Dermis blood vessel endothelial cell (primary cell): ENCODE results near the gene CASKIN1. TPM values are rescaled to one million over a fixed set of nuclear protein-coding genes. Genes with fewer than 3 reads are reported as not detected.
"Not testable (repeated sequence)": the region's sequence is repeated elsewhere in the genome, so short reads cannot be mapped to it uniquely, and the experiment has no call there.

Experiments
- DNase-seq: peaks from one replicate; pipeline ENCODE4 v3.0.0; 2010
- total RNA-seq: library from RNA; depleted of rRNA; stranded (reverse); fragments of >200 nt; gene quantifications from 2 replicates; pipeline ENCODE4 v1.2.3, GENCODE V29; 2014

CASKIN1 gene
- total RNA-seq, 1 donor from 2014 or later = 0.17 TPM

DNA sequence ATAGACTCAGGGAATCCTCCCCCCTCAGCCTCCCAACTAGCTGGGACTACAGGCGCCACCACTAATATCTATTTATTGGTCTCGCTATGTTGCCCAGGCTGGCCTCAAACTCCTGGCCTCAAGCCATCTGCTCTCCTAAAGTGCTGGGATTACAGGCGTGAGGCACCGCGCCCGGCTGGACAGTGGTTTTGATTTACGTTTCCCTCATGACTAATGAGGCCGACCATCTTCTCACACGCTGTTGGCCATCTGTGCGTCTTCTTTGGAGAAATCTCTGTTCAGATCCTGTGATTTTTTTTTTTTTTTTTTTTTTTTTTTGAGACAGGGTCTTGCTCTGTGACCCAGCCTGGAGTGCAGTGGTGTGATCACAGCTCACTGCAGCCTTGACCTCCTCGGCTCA is 67.2 kb downstream of the CASKIN1 start:
- DNase-seq = not testable (repeated sequence)

DNA sequence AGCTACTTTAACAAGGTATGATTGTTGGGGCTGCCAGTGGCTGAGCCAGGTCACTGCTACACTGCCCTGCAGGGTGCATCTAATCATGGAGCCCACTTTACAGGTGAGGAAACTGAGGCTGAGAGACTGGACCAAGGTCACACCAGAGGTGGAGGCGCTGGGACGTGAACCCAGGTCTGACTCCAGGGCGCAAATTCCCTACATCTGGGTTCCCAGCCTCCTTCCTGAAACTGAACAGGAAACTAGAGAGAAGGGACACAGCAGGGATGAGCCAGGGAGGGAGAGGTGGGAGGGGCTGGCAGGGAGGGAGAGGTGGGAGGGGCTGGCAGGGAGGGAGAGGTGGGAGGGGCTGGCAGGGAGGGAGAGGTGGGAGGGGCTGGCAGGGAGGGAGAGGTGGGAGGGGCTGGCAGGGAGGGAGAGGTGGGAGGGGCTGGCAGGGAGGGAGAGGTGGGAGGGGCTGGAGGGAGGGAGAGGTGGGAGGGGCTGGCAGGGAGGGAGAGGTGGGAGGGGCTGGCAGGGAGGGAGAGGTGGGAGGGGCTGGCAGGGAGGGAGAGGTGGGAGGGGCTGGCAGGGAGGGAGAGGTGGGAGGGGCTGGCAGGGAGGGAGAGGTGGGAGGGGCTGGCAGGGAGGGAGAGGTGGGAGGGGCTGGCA is 68.7 kb downstream of the CASKIN1 start:
- DNase-seq = peak; percentile 24

Other genes starting within 250 kb of the CASKIN1 start
- not detected in 2 replicates for gene RPL3L, start 241.9 kb downstream of the CASKIN1 start, total RNA-seq
- 107 and 149 TPM in 2 replicates for gene NDUFB10, start 237.1 kb downstream of the CASKIN1 start, total RNA-seq
- 1,669 and 1,784 TPM in 2 replicates for gene RPS2, start 231.8 kb downstream of the CASKIN1 start, total RNA-seq
- not detected in 2 replicates for gene RNF151, start 229.7 kb downstream of the CASKIN1 start, total RNA-seq
- gene TBL3, start 224.6 kb downstream of the CASKIN1 start, total RNA-seq = 46.1 and 71.8 TPM in 2 replicates
- gene NOXO1, start 215.1 kb downstream of the CASKIN1 start, total RNA-seq = 0.34 TPM in 1 of 2 replicates, not detected in the other
- 9.0 and 13.4 TPM in 2 replicates for gene GFER, start 212.4 kb downstream of the CASKIN1 start, total RNA-seq
- 1.6 and 2.4 TPM in 2 replicates for gene SYNGR3, start 206.6 kb downstream of the CASKIN1 start, total RNA-seq
- gene ZNF598, start 186.8 kb downstream of the CASKIN1 start, total RNA-seq = 19.1 and 28.2 TPM in 2 replicates
- 0.17 and 1.2 TPM in 2 replicates for gene NPW, start 176.8 kb downstream of the CASKIN1 start, total RNA-seq
- gene NHERF2, start 169.7 kb downstream of the CASKIN1 start, total RNA-seq = 33.5 and 79.6 TPM in 2 replicates
- gene NTHL1, start 148.8 kb downstream of the CASKIN1 start, total RNA-seq = 27.7 and 32.3 TPM in 2 replicates
- gene TSC2, start 148.6 kb downstream of the CASKIN1 start, total RNA-seq = 40.8 and 59.3 TPM in 2 replicates
- gene PKD1, start 60.7 kb downstream of the CASKIN1 start, total RNA-seq = 55.6 and 77.1 TPM in 2 replicates
- 0.34 and 0.84 TPM in 2 replicates for gene RAB26, start 48.0 kb downstream of the CASKIN1 start, total RNA-seq
- gene TRAF7, start 40.8 kb downstream of the CASKIN1 start, total RNA-seq = 110 and 171 TPM in 2 replicates
- gene MLST8, start 8.8 kb upstream of the CASKIN1 start, total RNA-seq = 16.0 and 25.6 TPM in 2 replicates
- gene BRICD5, start 14.3 kb upstream of the CASKIN1 start, total RNA-seq = 1.3 and 4.4 TPM in 2 replicates
- gene PGP, start 18.2 kb upstream of the CASKIN1 start, total RNA-seq = 18.4 and 20.2 TPM in 2 replicates
- gene E4F1, start 27.0 kb upstream of the CASKIN1 start, total RNA-seq = 34.4 and 37.1 TPM in 2 replicates
- 0.51 and 0.56 TPM in 2 replicates for gene DNASE1L2, start 39.8 kb upstream of the CASKIN1 start, total RNA-seq
- 32.3 and 37.8 TPM in 2 replicates for gene ECI1, start 55.0 kb upstream of the CASKIN1 start, total RNA-seq
- gene RNPS1, start 71.5 kb upstream of the CASKIN1 start, total RNA-seq = 61.8 and 85.0 TPM in 2 replicates
- 29.1 and 66.9 TPM in 2 replicates for gene ABCA3, start 144.1 kb upstream of the CASKIN1 start, total RNA-seq
- gene CCNF, start 232.8 kb upstream of the CASKIN1 start, total RNA-seq = 22.3 and 53.1 TPM in 2 replicates